ENCODE results near the gene GATAD2B.
"Not testable (repeated sequence)": the region's sequence is repeated elsewhere in the genome, so short reads cannot be mapped to it uniquely, and the experiment has no call there.

Gene GATAD2B

DNA sequence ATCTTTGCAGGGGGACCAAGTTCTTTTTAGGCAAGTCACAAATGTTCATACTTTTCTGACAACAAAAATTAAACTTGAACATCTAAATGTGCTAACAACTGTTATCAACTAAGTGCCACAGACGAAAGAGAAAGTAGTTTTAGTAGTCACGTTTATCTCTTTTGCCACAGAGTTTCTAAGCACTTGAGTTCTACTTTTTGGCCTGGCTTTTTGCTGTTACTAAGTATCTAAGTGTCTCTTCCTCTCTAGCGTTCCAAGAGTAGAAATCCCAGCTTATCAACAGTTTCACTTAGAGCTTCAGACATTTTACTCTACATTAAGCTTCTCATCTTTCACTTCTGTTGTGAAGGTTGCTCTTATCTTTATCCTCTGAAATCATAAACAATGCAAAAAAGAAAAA lies 34.2 kb downstream of the GATAD2B start:
- no peak for DNase-seq (ENCODE audit: low read depth in 4 of 4, low spot score in 1 of 4)

DNA sequence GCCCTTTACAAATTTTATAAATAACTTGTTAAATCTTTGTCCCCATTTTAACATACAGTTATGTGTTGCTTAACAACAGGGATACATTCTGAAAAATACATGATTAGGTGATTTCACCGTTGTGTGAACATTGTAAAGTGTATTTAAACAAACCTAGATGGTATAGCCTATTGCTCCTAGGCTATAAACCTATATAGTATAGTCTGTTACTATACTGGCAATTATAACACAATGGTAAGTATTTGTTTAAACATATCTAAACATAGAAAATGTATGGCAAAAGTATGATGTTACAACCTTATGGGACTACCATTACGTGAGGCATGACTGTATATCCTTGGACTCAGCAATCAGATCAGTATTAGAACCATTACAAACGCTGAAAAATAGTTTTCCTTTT lies 36.6 kb downstream of the GATAD2B start:
- no peak for DNase-seq (ENCODE audit: low read depth in 4 of 4, low spot score in 1 of 4)

GRCh38 chr1:153883223-153883622 lies 39.5 kb downstream of the GATAD2B start:
- no peak for DNase-seq (ENCODE audit: low read depth in 4 of 4, low spot score in 1 of 4)

GRCh38 chr1:153882296-153882912 lies 40.4 kb downstream of the GATAD2B start:
- no peak for DNase-seq (ENCODE audit: low read depth in 4 of 4, low spot score in 1 of 4)

DNA sequence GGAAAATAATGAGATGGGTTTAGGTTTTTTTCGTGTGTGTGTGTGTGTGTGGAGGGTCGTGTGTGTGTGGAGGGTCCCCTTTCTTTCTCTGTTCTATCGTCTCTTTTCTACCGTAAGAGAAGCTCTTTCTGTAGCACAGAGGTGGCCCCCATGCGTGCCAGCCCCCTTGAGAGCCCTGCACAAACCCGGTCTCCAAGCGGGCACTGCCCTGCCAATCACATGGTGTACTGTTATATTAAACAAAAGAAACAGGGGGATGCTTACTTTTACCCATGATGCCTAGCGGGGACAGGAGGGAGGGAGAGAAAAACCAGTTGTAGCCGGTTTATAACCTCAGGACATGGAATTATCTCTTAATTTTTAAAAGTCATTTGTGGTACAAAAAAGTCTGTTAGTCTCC lies 41.0 kb downstream of the GATAD2B start:
- no peak for DNase-seq (ENCODE audit: low read depth in 4 of 4, low spot score in 1 of 4)

DNA sequence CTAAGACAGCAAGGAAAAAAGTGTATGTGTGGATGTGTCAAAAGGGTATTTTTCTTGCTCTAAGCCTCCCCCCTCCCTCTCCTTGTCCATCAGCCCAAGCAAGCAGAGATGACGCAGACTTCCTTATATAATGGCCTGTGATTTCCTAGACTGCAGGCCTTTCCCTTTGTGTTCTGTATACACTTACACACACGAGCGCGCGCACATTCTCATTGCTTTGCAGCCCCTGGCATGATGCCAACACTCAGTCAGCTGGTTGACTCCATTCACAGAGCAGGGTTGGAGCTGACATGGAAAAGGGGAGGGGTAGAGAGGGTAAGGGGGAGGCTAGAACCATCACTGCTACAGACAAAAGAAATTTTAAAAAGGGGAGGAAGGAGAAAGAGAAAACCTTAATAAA lies 41.8 kb downstream of the GATAD2B start:
- DNase-seq (ENCODE audit: low read depth in 4 of 4, low spot score in 1 of 4), result peak in 1 of 4 experiments; percentile 10

- DNase-seq (ENCODE audit: low read depth in 4 of 4, low spot score in 1 of 4), result no peak
Measured at GRCh38 chr1:153880024-153880423, 42.7 kb downstream of the GATAD2B start.

- no peak for DNase-seq (ENCODE audit: low read depth in 4 of 4, low spot score in 1 of 4)
Measured at GRCh38 chr1:153877112-153877511, 45.7 kb downstream of the GATAD2B start.

- DNase-seq (ENCODE audit: low read depth in 4 of 4, low spot score in 1 of 4), result no peak
Measured at GRCh38 chr1:153872934-153873333, 49.8 kb downstream of the GATAD2B start.

GRCh38 chr1:153872331-153872730 lies 50.4 kb downstream of the GATAD2B start:
- no peak for DNase-seq (ENCODE audit: low read depth in 4 of 4, low spot score in 1 of 4)

- DNase-seq (ENCODE audit: low read depth in 4 of 4, low spot score in 1 of 4), result no peak
Measured at GRCh38 chr1:153869486-153869885, 53.3 kb downstream of the GATAD2B start.

DNA sequence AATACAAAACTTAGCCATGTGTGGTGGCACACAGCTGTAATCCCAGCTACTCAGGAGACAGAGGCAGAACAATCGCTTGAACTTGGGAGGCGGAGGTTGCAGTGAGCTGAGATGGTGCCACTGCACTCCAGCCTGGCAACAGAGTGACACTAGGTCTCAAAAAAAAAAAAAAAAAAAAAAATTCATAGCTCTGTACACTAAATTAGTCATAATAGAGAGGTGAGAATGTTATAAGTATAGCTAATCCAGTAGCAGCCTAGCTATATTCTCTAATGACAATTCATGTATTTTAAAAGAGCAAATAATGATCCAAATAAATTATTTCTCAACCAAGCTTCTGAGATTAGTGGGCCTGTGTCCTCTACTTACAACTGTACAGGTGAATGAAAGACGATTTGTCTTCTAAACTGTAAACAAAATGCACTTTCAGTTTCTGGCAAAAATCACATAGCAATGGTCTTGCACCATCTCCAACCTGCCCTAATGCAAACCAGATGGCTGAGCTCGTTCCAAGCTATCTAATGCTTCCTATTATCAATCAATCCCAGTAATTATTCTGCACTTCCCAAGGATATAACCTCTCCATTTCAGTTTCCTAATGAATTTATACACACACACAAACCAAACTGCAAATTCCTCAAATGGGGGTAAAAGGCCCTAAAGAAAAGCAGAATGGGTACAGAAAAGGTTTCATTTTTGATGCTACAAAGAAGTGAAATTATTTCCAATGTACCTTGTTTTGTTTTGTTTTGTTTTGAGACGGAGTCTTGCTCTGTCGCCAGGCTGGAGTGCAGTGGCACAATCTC lies 56.5 kb downstream of the GATAD2B start:
- no peak for DNase-seq (ENCODE audit: low read depth in 4 of 4, low spot score in 1 of 4)

DNA sequence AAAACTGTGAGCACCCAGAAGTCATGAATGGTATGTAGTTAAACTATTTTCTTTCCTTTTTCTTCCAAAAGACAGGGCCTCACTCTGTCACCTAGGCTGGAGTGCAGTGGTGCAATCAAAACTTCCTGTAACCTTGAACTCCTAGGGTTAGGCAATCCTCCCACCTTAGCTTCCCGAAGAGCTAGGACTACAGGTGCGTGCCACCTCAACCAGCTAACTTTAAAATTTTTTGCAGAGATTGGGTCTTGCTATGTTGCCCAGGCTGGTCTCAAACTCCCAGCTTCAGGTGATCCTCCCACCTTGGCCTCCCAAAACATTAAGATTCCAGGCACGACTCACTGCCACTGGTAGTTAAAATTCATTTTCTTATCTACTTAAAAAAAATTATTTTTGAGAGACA lies 62.5 kb downstream of the GATAD2B start:
- no peak for DNase-seq (ENCODE audit: low read depth in 4 of 4, low spot score in 1 of 4)

GRCh38 chr1:153857505-153857904 lies 65.3 kb downstream of the GATAD2B start:
- DNase-seq (ENCODE audit: low read depth in 4 of 4, low spot score in 1 of 4), result no peak

DNA sequence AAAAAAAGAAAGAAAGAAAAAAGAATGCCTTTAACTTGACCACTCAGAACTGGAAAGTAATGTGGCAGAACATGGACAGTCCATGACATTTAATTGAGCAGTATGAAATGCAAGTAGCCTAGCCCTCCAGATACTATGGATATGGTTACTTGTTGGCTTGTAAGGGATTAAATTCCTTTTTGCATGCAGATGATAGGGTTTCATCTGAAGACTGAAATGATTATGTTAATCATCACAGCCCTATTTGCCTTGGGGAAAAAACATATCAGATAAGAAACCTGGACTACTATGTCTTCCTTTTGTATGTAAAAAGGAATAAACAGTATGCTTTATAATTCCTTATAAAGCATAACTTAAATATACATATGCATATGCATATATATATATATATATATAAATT lies 66.0 kb downstream of the GATAD2B start:
- DNase-seq (ENCODE audit: low read depth in 4 of 4, low spot score in 1 of 4), result no peak

DNA sequence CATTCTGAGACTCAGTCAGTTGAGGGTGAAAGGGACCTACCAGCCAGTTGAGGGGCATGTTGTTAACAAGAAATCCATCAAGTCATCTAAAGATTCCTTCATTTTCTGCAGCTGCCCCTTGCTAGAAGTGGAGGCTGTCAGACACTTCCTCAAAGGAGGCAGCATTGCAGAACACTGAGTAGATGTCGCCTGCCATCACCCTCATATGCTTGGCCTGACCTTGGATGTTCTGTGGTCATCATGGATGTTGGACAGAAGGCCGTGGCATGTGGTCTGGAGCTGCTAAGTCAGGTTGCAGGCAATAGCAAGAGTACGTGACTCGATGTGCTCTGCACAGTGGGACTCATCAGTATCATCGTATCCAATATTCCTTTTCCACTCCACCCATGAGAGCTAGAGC lies 70.6 kb downstream of the GATAD2B start:
- DNase-seq (ENCODE audit: low read depth in 4 of 4, low spot score in 1 of 4), result no peak

DNA sequence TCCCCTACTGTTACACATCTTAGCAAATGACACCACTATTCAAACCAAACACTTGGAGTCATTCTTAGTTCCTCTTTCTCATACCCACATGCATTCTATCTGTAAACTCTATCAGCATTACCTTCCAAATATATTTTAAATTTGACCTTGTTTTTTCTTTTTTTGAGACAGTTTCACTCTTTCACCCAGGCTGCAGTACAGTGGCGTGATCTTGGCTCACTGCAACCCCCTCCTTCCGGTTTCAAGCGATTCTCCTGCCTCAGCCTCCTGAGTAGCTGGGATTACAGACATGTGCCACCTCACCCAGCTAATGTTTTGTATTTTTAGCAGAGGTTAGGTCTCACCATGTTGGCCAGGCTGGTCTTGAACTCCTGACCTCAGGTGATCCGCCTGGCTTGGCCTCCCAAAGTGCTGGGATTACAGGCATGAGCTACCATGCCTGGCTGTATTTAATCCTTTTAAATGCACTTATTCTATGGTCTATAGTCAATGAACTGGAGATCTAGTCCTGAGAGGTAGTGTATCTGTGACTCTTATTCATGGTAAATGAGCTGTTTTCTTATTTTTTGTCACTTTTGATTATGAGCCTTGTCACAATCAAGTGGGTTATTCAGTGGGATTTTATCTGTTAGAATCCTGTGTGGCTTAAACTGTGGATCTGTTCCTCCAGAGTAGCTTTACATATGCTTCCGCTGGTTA lies 73.1 kb downstream of the GATAD2B start:
- no peak for DNase-seq (ENCODE audit: low read depth in 4 of 4, low spot score in 1 of 4)

DNA sequence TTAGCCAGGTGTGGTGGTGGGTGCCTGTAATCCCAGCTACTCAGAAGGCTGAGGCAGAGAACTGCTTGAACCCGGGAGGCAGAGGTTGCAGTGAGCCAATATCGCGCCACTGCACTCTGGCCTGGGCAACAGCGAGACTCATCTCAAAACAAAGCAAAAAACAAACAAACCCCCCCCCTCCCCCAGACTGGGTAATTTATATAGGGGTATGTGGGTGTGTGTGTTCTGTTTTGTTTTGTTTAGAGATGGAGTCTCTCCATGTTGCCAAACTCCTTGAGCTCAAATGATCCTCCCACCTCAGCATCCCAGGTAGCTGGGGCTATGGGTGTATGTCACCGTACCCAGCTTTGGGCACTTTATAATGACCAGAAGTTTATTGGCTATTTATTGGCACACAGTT lies 74.0 kb downstream of the GATAD2B start:
- no peak for DNase-seq (ENCODE audit: low read depth in 4 of 4, low spot score in 1 of 4)

DNA sequence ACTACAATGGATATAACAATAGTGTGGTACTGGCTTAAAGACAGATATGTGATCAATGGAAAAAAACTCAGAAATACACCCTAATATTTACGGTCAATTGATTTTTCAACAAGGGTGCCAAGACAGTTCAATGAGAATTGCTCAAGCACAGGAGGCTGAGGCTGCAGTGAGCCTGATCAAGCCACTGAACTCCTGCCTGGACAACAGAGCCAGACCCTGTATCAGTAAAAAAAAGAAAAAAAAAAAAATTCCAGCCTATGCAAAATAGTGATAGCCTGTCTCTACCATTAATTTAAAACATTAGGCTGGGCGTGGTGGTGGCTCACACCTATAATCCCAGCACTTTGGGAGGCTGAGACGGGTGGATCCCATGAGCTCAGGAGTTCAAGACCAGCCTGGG lies 77.6 kb downstream of the GATAD2B start:
- DNase-seq (ENCODE audit: low read depth in 4 of 4, low spot score in 1 of 4), result no peak

DNA sequence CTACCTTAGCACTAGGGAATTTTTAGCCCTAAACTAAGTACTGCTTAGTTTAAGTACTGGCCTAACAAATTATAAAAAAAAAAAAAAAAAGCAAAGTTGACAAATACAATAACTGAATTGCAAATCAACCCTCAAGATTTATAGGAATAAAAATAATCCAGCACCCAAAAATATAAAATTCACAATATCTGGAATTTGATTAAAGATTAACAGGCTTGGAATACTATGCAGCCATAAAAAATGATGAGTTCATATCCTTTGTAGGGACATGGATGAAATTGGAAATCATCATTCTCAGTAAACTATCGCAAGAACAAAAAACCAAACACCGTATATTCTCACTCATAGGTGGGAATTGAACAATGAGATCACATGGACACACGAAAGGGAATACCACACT lies 78.4 kb downstream of the GATAD2B start:
- DNase-seq (ENCODE audit: low read depth in 4 of 4, low spot score in 1 of 4), result not testable (repeated sequence)

DNA sequence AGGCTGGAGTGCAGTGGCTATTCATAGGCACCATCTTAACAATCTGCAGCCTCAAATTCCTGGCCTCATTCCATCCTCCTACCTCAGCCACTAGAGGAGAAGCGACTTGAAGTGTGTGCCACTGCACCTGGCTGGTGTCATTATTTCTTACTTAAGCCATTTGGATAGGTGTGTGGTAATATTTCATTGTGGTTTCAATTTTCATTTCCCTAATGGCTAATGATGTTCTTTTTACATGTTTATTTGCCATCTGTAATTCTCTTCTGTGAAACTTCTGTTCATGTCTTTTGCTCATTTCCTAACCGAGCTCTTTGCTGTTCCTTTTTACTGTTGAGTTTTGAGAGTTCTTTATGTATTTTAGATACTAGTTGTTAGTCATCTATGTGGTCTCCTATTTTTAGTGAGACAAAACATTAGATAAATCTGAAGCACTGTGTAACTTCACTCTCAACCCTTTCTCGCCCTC lies 80.7 kb downstream of the GATAD2B start:
- DNase-seq (ENCODE audit: low read depth in 4 of 4, low spot score in 1 of 4), result no peak

DNA sequence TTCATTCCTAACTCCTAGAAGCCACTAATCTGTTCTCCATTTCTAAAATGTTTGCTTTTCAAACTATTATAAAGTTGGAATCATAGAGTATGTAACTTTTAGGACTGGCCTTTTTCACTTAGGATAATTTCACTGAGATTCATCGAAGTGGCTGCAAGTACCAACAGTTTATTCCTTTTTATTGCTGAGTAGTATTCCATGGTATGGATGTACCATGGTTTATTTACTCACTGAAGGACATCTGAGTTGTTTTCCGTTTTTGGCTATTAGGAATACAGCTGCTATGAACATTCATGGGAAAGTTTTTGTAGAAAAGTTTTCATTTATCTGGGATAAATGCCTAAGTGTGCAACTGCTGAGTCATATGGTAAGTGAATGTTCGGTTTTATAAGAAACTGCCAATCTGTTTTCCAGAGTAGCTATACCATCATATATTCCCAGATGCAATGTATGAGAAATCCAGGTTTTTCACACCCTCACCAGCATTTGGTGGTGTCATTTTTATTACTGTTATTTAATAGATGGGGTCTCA lies 81.2 kb downstream of the GATAD2B start:
- no peak for DNase-seq (ENCODE audit: low read depth in 4 of 4, low spot score in 1 of 4)

All from stimulated activated CD4-positive, alpha-beta T cell treated with anti-CD3 and anti-CD28 coated beads, Interleukin-1b, Interleukin-23, amount 100 ng/mL, for 24 hours (primary cell).